GM10266 (cell line): Measurements from ENCODE around the gene TRABD2A.

Experiments
- DNase-seq: peaks from one replicate; pipeline ENCODE4 v3.0.0; 2012; ENCODE audit errors: extremely low spot score
- CTCF ChIP-seq: IDR thresholded peaks from 2 replicates; pipeline ENCODE4 v1.5.1; 2012; ENCODE audit warnings: mild to moderate bottlenecking, low read depth; ENCODE audit not compliant: control insufficient read depth, insufficient read depth; ENCODE audit errors: missing control alignments

The TRABD2A gene

DNA sequence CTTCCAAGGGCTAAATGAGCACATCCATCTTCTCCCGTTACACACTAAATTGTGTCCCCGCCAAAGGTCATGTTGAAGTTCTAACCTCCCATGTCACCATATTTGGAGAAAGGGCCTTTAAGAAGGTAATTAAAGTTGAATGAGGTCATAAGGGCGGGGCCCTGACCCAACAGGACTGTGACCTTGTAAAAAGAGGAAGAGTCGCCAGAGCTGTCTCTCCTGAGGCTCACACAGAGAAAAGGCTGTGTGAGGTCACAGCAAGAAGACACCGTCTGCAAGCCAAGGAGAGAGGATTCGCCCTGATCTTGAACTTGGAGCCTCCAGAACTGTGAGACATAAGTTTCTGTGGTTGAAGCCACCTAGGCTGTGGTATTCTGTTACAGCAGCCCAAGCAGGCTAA lies 24.1 kb downstream of the TRABD2A start:
- no peak for DNase-seq
- TF ChIP-seq CTCF, result no peak

GRCh38 chr2:84855731-84856130 lies 25.2 kb downstream of the TRABD2A start:
- no peak for TF ChIP-seq CTCF
- DNase-seq, result no peak

- TF ChIP-seq CTCF, result no peak
Measured at GRCh38 chr2:84854850-84855249, 26.0 kb downstream of the TRABD2A start.

DNA sequence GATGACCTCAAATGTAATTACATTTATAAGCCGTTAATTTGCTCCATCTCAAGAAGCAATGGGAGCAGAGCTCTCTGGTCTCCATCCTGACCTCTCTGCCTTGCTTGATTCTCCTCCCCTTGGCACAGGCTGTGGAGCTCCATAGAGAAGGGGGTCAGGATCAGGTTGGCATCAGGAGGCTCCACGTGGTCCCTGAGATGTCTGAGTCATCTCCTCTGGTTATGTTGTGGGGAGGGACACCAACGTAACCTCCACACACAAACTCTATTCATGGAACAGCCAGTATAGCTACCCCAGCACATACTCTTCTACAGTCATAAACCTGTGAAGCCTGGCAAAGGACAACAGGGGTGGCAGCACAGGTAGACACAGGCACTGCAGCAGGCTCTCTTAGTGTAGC lies 29.0 kb downstream of the TRABD2A start:
- TF ChIP-seq CTCF, result no peak
- DNase-seq, result no peak

More at GRCh38 chr2:84854850-84855249, 26.0 kb downstream of the TRABD2A start:
- DNase-seq, result no peak

DNA sequence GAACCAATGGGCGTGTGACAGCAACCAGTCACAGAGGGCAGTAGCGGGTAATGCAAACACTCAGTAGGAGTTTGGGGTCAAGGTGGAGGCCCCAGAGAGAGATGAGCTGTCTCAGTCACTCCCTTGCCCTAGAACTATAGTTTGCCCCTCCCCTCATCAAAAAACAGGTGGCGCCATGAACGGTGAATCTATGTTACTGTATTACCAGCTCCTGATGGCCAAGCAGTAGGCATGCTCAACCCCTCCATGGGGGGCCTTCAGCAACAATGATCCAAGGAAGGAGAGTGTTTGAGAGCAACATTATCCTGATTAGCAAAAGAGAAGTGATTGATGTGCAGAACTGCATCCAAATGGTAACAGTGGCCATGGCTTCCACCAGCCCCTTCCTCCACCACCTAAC lies 30.4 kb downstream of the TRABD2A start:
- no peak for DNase-seq
- no peak for TF ChIP-seq CTCF

GRCh38 chr2:84849271-84849952 lies 31.5 kb downstream of the TRABD2A start:
- no peak for DNase-seq
- TF ChIP-seq CTCF, result no peak

GRCh38 chr2:84847326-84848050 lies 33.4 kb downstream of the TRABD2A start:
- TF ChIP-seq CTCF, result no peak

More at GRCh38 chr2:84847326-84848050, 33.4 kb downstream of the TRABD2A start:
- DNase-seq, result no peak
